ENCODE data around the gene GSN.
"Not testable (repeated sequence)": the region's sequence is repeated elsewhere in the genome, so short reads cannot be mapped to it uniquely, and the experiment has no call there.

The GSN gene

GRCh38 chr9:121288673-121289025 lies 20.7 kb downstream of the GSN start:
- no peak for DNase-seq (ENCODE audit: low read depth)

GRCh38 chr9:121289026-121289771 lies 21.2 kb downstream of the GSN start:
- DNase-seq (ENCODE audit: low read depth) = no peak

GRCh38 chr9:121289772-121290370 lies 21.9 kb downstream of the GSN start:
- DNase-seq (ENCODE audit: low read depth) = no peak

GRCh38 chr9:121291536-121291935 lies 23.6 kb downstream of the GSN start:
- not testable (repeated sequence) for DNase-seq (ENCODE audit: low read depth)

GRCh38 chr9:121292051-121292450 lies 24.1 kb downstream of the GSN start:
- DNase-seq (ENCODE audit: low read depth) = no peak

- no peak for DNase-seq (ENCODE audit: low read depth)
These were observed 24.9 kb downstream of the GSN start for GRCh38 chr9:121292801-121293241.

- no peak for DNase-seq (ENCODE audit: low read depth)
These were observed 26.3 kb downstream of the GSN start for GRCh38 chr9:121294151-121294743.

GRCh38 chr9:121294866-121295661 lies 27.1 kb downstream of the GSN start:
- no peak for DNase-seq (ENCODE audit: low read depth)

GRCh38 chr9:121295662-121296191 lies 27.8 kb downstream of the GSN start:
- no peak for DNase-seq (ENCODE audit: low read depth)

- no peak for DNase-seq (ENCODE audit: low read depth)
These were observed 28.5 kb downstream of the GSN start for GRCh38 chr9:121296213-121297127.

- no peak for DNase-seq (ENCODE audit: low read depth)
These were observed 29.4 kb downstream of the GSN start for GRCh38 chr9:121297389-121297788.

- no peak for DNase-seq (ENCODE audit: low read depth)
These were observed 30.1 kb downstream of the GSN start for GRCh38 chr9:121298016-121298538.

GRCh38 chr9:121298689-121299466 lies 30.9 kb downstream of the GSN start:
- no peak for DNase-seq (ENCODE audit: low read depth)

- DNase-seq (ENCODE audit: low read depth) = no peak
These were observed 31.7 kb downstream of the GSN start for GRCh38 chr9:121299467-121300282.

- no peak for DNase-seq (ENCODE audit: low read depth)
These were observed 32.5 kb downstream of the GSN start for GRCh38 chr9:121300283-121301119.

- no peak for DNase-seq (ENCODE audit: low read depth)
These were observed 33.9 kb downstream of the GSN start for GRCh38 chr9:121301881-121302286.

- DNase-seq (ENCODE audit: low read depth) = no peak
These were observed 34.4 kb downstream of the GSN start for GRCh38 chr9:121302341-121302740.

GRCh38 chr9:121302786-121303185 lies 34.8 kb downstream of the GSN start:
- DNase-seq (ENCODE audit: low read depth) = no peak
